SKM-1 treated with dmso at 0.1 percent for 144 hours (cell line): Measurements from ENCODE around the gene THADA.

Experiments
- DNase-seq: peaks from one replicate; lab custom pipeline; 2025; ENCODE audit not compliant: unreplicated experiment; lab: John Stamatoyannopoulos, UW

THADA gene

GRCh38 chr2:43360137-43360536 is 235.7 kb downstream of the THADA start:
- no peak for DNase-seq

GRCh38 chr2:43358410-43359201 is 237.2 kb downstream of the THADA start:
- no peak for DNase-seq

GRCh38 chr2:43356774-43357173 is 239.1 kb downstream of the THADA start:
- no peak for DNase-seq

- no peak for DNase-seq
Measured at GRCh38 chr2:43355399-43355798, 240.4 kb downstream of the THADA start.

GRCh38 chr2:43349904-43350303 is 245.9 kb downstream of the THADA start:
- no peak for DNase-seq

GRCh38 chr2:43348908-43349661 is 246.8 kb downstream of the THADA start:
- no peak for DNase-seq

GRCh38 chr2:43347746-43348145 is 248.1 kb downstream of the THADA start:
- DNase-seq: no peak

GRCh38 chr2:43346602-43347567 is 249.0 kb downstream of the THADA start:
- DNase-seq: no peak

- DNase-seq: no peak
Measured at GRCh38 chr2:43345872-43346271, 250.0 kb downstream of the THADA start.

GRCh38 chr2:43345391-43345813 is 250.4 kb downstream of the THADA start:
- no peak for DNase-seq

GRCh38 chr2:43344868-43345373 is 250.9 kb downstream of the THADA start:
- DNase-seq: no peak

GRCh38 chr2:43343573-43344304 is 252.1 kb downstream of the THADA start:
- DNase-seq: no peak

GRCh38 chr2:43341959-43342757 is 253.7 kb downstream of the THADA start:
- no peak for DNase-seq

- no peak for DNase-seq
Measured at GRCh38 chr2:43340945-43341356, 254.9 kb downstream of the THADA start.

- no peak for DNase-seq
Measured at GRCh38 chr2:43340066-43340465, 255.8 kb downstream of the THADA start.

- DNase-seq: peak; percentile 29
Measured at GRCh38 chr2:43333656-43334144, 262.1 kb downstream of the THADA start.

- no peak for DNase-seq
Measured at GRCh38 chr2:43333101-43333655, 262.7 kb downstream of the THADA start.

GRCh38 chr2:43332653-43333052 is 263.2 kb downstream of the THADA start:
- DNase-seq: peak; percentile 26

GRCh38 chr2:43331422-43331821 is 264.4 kb downstream of the THADA start:
- DNase-seq: peak; percentile 44
